Transverse colon (tissue), 3 donors: ENCODE results near the gene PBX1.

ENCODE experiments used
- POLR2A ChIP-seq: fragments of 450-650 bp; IDR thresholded peaks from one replicate; pipeline ENCODE4 v1.6.1; 2016; ENCODE audit warnings: antibody characterized with exemption, mild to moderate bottlenecking, moderate library complexity
- TF ChIP-seq, protein P1 (sequence below), 5 experiments: fragments of 200-600 bp in 3 of 5; fragments of 450-650 bp in 2 of 5; sonication (generic) in 3 of 5; IDR thresholded peaks; 1 replicate in 2 of 5; 2 replicates in 3 of 5; pipeline ENCODE4 v1.5.1; 2016 to 2017; ENCODE audit warnings: antibody characterized with exemption in 5 of 5, inconsistent platforms in 3 of 5, mild to moderate bottlenecking in 2 of 5, moderate library complexity in 1 of 5

DNA sequence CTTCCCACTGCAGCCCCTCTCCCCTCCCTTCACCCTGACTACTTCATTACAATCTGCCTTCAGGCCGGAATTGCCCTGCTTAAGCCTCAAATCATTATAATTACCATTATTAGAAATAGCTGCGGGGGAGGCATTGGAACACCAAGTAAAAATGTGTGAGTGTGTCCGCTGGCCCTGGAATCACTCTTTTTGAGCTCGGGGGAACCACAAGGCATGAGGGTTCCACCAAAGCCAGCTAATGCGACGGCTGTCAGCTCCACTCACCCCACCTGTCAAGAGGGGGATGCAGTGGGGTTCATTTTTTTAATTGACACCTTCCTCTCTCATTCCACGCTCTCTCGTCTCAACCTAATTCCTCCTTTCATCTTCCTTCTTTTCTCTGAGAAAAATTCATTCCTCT lies 177.2 kb downstream of the PBX1 start:
- TF ChIP-seq, protein P1, sequence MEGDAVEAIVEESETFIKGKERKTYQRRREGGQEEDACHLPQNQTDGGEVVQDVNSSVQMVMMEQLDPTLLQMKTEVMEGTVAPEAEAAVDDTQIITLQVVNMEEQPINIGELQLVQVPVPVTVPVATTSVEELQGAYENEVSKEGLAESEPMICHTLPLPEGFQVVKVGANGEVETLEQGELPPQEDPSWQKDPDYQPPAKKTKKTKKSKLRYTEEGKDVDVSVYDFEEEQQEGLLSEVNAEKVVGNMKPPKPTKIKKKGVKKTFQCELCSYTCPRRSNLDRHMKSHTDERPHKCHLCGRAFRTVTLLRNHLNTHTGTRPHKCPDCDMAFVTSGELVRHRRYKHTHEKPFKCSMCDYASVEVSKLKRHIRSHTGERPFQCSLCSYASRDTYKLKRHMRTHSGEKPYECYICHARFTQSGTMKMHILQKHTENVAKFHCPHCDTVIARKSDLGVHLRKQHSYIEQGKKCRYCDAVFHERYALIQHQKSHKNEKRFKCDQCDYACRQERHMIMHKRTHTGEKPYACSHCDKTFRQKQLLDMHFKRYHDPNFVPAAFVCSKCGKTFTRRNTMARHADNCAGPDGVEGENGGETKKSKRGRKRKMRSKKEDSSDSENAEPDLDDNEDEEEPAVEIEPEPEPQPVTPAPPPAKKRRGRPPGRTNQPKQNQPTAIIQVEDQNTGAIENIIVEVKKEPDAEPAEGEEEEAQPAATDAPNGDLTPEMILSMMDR (IDR thresholded peaks at IDR 0.05), result no peak
- TF ChIP-seq POLR2A, result no peak
